Keratinocyte (primary cell): ENCODE data around the gene KLF3. TPM values are rescaled to one million over a fixed set of nuclear protein-coding genes. Genes with fewer than 3 reads are reported as not detected.

Experiments used
- DNase-seq: peaks from one replicate; pipeline ENCODE4 v3.0.0-alpha.2; 2011; ENCODE audit warnings: low read depth, missing footprints, low spot score
- FAIRE-seq: peaks from 2 replicates; lab custom pipeline; 2011; peaks lifted over from hg19 to GRCh38; lab: Jason Lieb, UNC
- H2AFZ ChIP-seq: 2 replicates; pipeline ENCODE4 v1.6.0; 2012; ENCODE audit warnings: low read length, control low read depth, inconsistent platforms; ENCODE audit not compliant: control insufficient read depth
- H3K27ac ChIP-seq: 2 replicates; pipeline ENCODE4 v1.5.1; 2011; ENCODE audit warnings: low read length; ENCODE audit not compliant: control insufficient read depth, insufficient read depth
- H3K27me3 ChIP-seq: 3 replicates; pipeline ENCODE4 v1.6.0; 2011; ENCODE audit warnings: low read length; ENCODE audit not compliant: control insufficient read depth, insufficient read depth; ENCODE audit errors: extremely low read depth
- H3K36me3 ChIP-seq, 2 experiments: 2 replicates in 1 of 2; 3 replicates in 1 of 2; pipeline ENCODE4 v1.5.1; 2011; ENCODE audit warnings: low read length in 2 of 2, mild to moderate bottlenecking in 1 of 2; ENCODE audit not compliant: control insufficient read depth in 2 of 2, insufficient read depth in 2 of 2; ENCODE audit errors: extremely low read depth in 1 of 2
- H3K4me1 ChIP-seq: 3 replicates; pipeline ENCODE4 v1.5.1; 2011; ENCODE audit warnings: low read length; ENCODE audit not compliant: control insufficient read depth, insufficient read depth; ENCODE audit errors: extremely low read depth
- H3K4me2 ChIP-seq: 3 replicates; pipeline ENCODE4 v1.6.0; 2011; ENCODE audit warnings: low read depth, low read length; ENCODE audit not compliant: control insufficient read depth, insufficient read depth; ENCODE audit errors: extremely low read depth
- H3K4me3 ChIP-seq, 3 experiments: fragments of 200-600 bp in 1 of 3; sonication (generic) in 1 of 3; 2 replicates in 2 of 3; 3 replicates in 1 of 3; pipeline ENCODE4 v1.5.1; 2011 to 2016; ENCODE audit warnings: low read length in 3 of 3, mild to moderate bottlenecking in 3 of 3, control low read depth in 2 of 3, inconsistent platforms in 1 of 3, low read depth in 1 of 3, mixed read lengths in 1 of 3, mixed run types in 1 of 3, moderate library complexity in 1 of 3; ENCODE audit not compliant: control insufficient read depth in 2 of 3, insufficient read depth in 2 of 3; ENCODE audit errors: extremely low read depth in 1 of 3
- H3K79me2 ChIP-seq: 2 replicates; pipeline ENCODE4 v1.6.0; 2012; ENCODE audit warnings: low read length; ENCODE audit not compliant: control insufficient read depth, insufficient read depth
- H3K9ac ChIP-seq: 3 replicates; pipeline ENCODE4 v1.6.0; 2011; ENCODE audit warnings: low read length; ENCODE audit not compliant: control insufficient read depth, insufficient read depth; ENCODE audit errors: extremely low read depth
- H3K9me1 ChIP-seq: 3 replicates; pipeline ENCODE4 v1.6.0; 2011; ENCODE audit warnings: low read length; ENCODE audit not compliant: control insufficient read depth, insufficient read depth; ENCODE audit errors: extremely low read depth
- H3K9me3 ChIP-seq: 2 replicates; pipeline ENCODE4 v1.5.1; 2012; ENCODE audit warnings: low read depth, low read length; ENCODE audit not compliant: control insufficient read depth
- H4K20me1 ChIP-seq: 3 replicates; pipeline ENCODE4 v1.6.0; 2011; ENCODE audit warnings: low read length; ENCODE audit not compliant: control insufficient read depth, insufficient read depth; ENCODE audit errors: extremely low read depth
- EZH2 ChIP-seq: IDR thresholded peaks from one replicate; pipeline ENCODE4 v1.6.1; 2012; ENCODE audit warnings: inconsistent platforms, mild to moderate bottlenecking, low read length, moderate library complexity
- dilution Hi-C: fragments of 300-500 bp; cut with MboI; formaldehyde crosslinking; loops from one replicate; pipeline ENCODE4 v1.7.0; 2020; ENCODE audit warnings: low sequenced_read_pairs; ENCODE audit not compliant: extremely low pct_ligation_motif_present
- polyA plus RNA-seq, 5 experiments: library from polyadenylated mRNA; depleted of rRNA in 3 of 5; stranded (reverse) in 3 of 5; stranded (forward) in 1 of 5; unstranded in 1 of 5; fragments of >200 nt; gene quantifications; 1 replicate in 1 of 5; 2 replicates in 3 of 5; 3 replicates in 1 of 5; pipeline versions ENCODE4 v1.2.1 to v1.2.3, GENCODE V29; 2011 to 2012; ENCODE audit warnings: missing spikeins in 2 of 5, low read depth in 1 of 5, low replicate concordance in 1 of 5
- TF ChIP-seq, protein P1 (sequence below), 3 experiments: IDR thresholded peaks in 1 of 3; conservative IDR thresholded peaks in 1 of 3; optimal IDR thresholded peaks in 1 of 3; 2 replicates in 2 of 3; 3 replicates in 1 of 3; pipeline versions ENCODE3 to v1.5.1; 2011; ENCODE audit warnings: low read length in 3 of 3, mild to moderate bottlenecking in 3 of 3, moderate library complexity in 2 of 3, control low read depth in 1 of 3, inconsistent platforms in 1 of 3; ENCODE audit not compliant: insufficient read depth in 2 of 3; ENCODE audit errors: extremely low read depth in 1 of 3

Gene KLF3
- polyA plus RNA-seq, 1 donor (not counting 4 experiments of a cell fraction or from before 2014, with no cell fraction given): 39.9 TPM

GRCh38 chr4:38715050-38715449 is 51.1 kb downstream of the KLF3 start:
- Histone ChIP-seq H3K27ac (no peak overlapping the region), H3K9me1 (no peaks in the 10 kb centered on the region), H3K4me1 (peaks cover 10% of the 10 kb centered on the region), H3K36me3 (no peaks in the 10 kb centered on the region), H3K9ac (no peak overlapping the region), H3K4me3 (no peak overlapping the region), H2AFZ (no peak overlapping the region), H3K9me3 (no peaks in the 10 kb centered on the region), H3K27me3 (no peaks in the 10 kb centered on the region), H3K79me2 (no peaks in the 10 kb centered on the region), H4K20me1 (no peaks in the 10 kb centered on the region), H3K4me2 (no peak overlapping the region)
- no peak for TF ChIP-seq EZH2
- TF ChIP-seq, protein P1, sequence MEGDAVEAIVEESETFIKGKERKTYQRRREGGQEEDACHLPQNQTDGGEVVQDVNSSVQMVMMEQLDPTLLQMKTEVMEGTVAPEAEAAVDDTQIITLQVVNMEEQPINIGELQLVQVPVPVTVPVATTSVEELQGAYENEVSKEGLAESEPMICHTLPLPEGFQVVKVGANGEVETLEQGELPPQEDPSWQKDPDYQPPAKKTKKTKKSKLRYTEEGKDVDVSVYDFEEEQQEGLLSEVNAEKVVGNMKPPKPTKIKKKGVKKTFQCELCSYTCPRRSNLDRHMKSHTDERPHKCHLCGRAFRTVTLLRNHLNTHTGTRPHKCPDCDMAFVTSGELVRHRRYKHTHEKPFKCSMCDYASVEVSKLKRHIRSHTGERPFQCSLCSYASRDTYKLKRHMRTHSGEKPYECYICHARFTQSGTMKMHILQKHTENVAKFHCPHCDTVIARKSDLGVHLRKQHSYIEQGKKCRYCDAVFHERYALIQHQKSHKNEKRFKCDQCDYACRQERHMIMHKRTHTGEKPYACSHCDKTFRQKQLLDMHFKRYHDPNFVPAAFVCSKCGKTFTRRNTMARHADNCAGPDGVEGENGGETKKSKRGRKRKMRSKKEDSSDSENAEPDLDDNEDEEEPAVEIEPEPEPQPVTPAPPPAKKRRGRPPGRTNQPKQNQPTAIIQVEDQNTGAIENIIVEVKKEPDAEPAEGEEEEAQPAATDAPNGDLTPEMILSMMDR (optimal IDR thresholded peaks at IDR 0.05 in 1 of 3, IDR thresholded peaks at IDR 0.05 in 1 of 3, conservative IDR thresholded peaks at IDR 0.05 in 1 of 3; ENCODE audit: extremely low read depth in 1 of 3, insufficient read depth in 2 of 3, low read length in 3 of 3): no peak
- dilution Hi-C loops: no loop called here
- FAIRE-seq (no peak), DNase-seq (no peak)

GRCh38 chr4:38716256-38716655 is 52.3 kb downstream of the KLF3 start:
- Histone ChIP-seq H3K4me2 (no peak overlapping the region), H3K9ac (no peak overlapping the region), H3K9me3 (no peaks in the 10 kb centered on the region), H3K9me1 (no peaks in the 10 kb centered on the region), H3K4me1 (peaks cover 10% of the 10 kb centered on the region), H3K36me3 (no peaks in the 10 kb centered on the region), H3K27ac (no peak overlapping the region), H3K4me3 (no peak overlapping the region), H3K27me3 (no peaks in the 10 kb centered on the region), H3K79me2 (no peaks in the 10 kb centered on the region), H2AFZ (no peak overlapping the region), H4K20me1 (no peaks in the 10 kb centered on the region)
- TF ChIP-seq EZH2: no peak
- TF ChIP-seq, protein P1 (optimal IDR thresholded peaks at IDR 0.05 in 1 of 3, IDR thresholded peaks at IDR 0.05 in 1 of 3, conservative IDR thresholded peaks at IDR 0.05 in 1 of 3; ENCODE audit: extremely low read depth in 1 of 3, insufficient read depth in 2 of 3, low read length in 3 of 3): no peak
- DNase-seq: no peak
- FAIRE-seq: no peak
- dilution Hi-C loops: no loop called here
